ENCODE data around the gene DUSP28.

The DUSP28 gene

DNA sequence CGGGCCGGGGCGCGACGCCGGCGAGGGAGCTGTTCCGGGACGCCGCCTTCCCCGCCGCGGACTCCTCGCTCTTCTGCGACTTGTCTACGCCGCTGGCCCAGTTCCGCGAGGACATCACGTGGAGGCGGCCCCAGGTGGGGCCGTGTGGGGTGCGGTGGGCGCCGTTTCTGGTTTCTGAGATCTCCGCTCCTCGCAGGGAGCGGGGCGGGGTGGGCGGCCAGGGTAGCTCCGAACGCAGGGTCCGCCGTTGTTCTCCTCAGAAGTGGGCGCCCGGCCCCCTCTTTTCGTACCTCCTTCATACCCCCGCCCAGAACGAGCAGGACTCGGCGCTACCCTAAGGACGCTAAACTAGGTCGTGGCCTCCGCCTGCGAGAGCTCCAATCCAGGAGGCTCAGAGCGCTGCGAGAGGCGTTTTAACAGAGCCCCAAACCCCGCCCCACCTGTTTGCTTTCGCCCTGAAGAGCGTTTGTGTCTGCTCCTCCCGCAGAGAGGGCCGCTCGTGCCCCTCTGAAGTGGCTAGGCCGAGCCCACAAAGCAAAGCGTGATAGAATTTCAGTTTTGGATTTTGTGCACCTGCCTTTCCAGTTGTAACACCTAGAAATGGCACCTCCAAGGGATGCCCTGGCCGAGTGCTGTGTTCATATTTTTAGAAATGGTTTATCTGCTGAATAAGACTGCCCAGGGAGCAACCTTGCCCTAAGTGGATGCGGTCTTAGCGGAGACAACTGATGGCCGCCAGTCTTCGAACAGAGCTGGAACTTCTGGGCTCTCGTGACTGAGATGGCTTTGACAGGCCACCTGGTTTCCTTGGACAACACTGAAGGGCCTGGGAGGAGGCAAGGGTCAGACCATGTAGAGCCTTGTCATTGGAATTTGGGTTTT, 27.0 kb downstream of the DUSP28 start (continued):
- TF ChIP-seq KLF16 (tag by site-specific recombination; IDR thresholded peaks at IDR 0.05) (0 out of 2 replicates have a peak, but pooled peaks have one; percentile 47), ZFHX2 (tag by site-specific recombination; conservative IDR thresholded peaks at IDR 0.05) (peak; percentile 74), ZNF174 (tag by site-specific recombination; IDR thresholded peaks at IDR 0.05) (no peak), ZNF16 (tag by site-specific recombination; IDR thresholded peaks at IDR 0.05; ENCODE audit: low read depth) (no peak), ZNF629 (tag by site-specific recombination; IDR thresholded peaks at IDR 0.05) (no peak), ZBTB17 (tag by site-specific recombination; IDR thresholded peaks at IDR 0.05) (peak; percentile 50), ZNF202 (tag by site-specific recombination; IDR thresholded peaks at IDR 0.05; ENCODE audit: borderline replicate concordance) (no peak), KLF10 (tag by site-specific recombination; IDR thresholded peaks at IDR 0.05) (no peak), SCRT2 (tag by site-specific recombination; IDR thresholded peaks at IDR 0.05) (peak; percentile 95), FEZF1 (tag by site-specific recombination; IDR thresholded peaks at IDR 0.05) (no peak), KLF1 (tag by site-specific recombination; IDR thresholded peaks at IDR 0.05) (0 out of 2 replicates have a peak, but pooled peaks have one; percentile 30), ZNF140 (tag by site-specific recombination; IDR thresholded peaks at IDR 0.05) (no peak), ZSCAN23 (tag by site-specific recombination; IDR thresholded peaks at IDR 0.05) (no peak), ZNF391 (tag by site-specific recombination; IDR thresholded peaks at IDR 0.05; ENCODE audit: borderline replicate concordance, low read depth) (no peak), ZNF2 (tag by site-specific recombination; IDR thresholded peaks at IDR 0.05) (no peak), ZNF560 (tag by site-specific recombination; IDR thresholded peaks at IDR 0.05; ENCODE audit: borderline replicate concordance) (no peak), ZNF514 (tag by site-specific recombination; IDR thresholded peaks at IDR 0.05) (no peak), SCRT1 (tag by site-specific recombination; IDR thresholded peaks at IDR 0.05; ENCODE audit: borderline replicate concordance) (peak; percentile 76), ZNF23 (tag by site-specific recombination; IDR thresholded peaks at IDR 0.05; ENCODE audit: borderline replicate concordance) (no peak), ZNF510 (tag by site-specific recombination; IDR thresholded peaks at IDR 0.05; ENCODE audit: insufficient replicate concordance) (no peak), ZNF624 (tag by site-specific recombination; IDR thresholded peaks at IDR 0.05) (no peak), ZNF423 (tag by site-specific recombination; IDR thresholded peaks at IDR 0.05) (no peak), ZNF157 (tag by site-specific recombination; IDR thresholded peaks at IDR 0.05) (no peak), ZSCAN16 (tag by site-specific recombination; IDR thresholded peaks at IDR 0.05) (no peak)
- TF ChIP-seq, protein P1, sequence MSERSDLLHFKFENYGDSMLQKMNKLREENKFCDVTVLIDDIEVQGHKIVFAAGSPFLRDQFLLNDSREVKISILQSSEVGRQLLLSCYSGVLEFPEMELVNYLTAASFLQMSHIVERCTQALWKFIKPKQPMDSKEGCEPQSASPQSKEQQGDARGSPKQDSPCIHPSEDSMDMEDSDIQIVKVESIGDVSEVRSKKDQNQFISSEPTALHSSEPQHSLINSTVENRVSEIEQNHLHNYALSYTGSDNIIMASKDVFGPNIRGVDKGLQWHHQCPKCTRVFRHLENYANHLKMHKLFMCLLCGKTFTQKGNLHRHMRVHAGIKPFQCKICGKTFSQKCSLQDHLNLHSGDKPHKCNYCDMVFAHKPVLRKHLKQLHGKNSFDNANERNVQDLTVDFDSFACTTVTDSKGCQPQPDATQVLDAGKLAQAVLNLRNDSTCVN (tag by site-specific recombination; optimal IDR thresholded peaks at IDR 0.05): peak; percentile 38
- TF ChIP-seq, protein P2, sequence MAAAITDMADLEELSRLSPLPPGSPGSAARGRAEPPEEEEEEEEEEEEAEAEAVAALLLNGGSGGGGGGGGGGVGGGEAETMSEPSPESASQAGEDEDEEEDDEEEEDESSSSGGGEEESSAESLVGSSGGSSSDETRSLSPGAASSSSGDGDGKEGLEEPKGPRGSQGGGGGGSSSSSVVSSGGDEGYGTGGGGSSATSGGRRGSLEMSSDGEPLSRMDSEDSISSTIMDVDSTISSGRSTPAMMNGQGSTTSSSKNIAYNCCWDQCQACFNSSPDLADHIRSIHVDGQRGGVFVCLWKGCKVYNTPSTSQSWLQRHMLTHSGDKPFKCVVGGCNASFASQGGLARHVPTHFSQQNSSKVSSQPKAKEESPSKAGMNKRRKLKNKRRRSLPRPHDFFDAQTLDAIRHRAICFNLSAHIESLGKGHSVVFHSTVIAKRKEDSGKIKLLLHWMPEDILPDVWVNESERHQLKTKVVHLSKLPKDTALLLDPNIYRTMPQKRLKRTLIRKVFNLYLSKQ (tag by site-specific recombination; IDR thresholded peaks at IDR 0.05; ENCODE audit: borderline replicate concordance): no peak
- TF ChIP-seq, protein P3, sequence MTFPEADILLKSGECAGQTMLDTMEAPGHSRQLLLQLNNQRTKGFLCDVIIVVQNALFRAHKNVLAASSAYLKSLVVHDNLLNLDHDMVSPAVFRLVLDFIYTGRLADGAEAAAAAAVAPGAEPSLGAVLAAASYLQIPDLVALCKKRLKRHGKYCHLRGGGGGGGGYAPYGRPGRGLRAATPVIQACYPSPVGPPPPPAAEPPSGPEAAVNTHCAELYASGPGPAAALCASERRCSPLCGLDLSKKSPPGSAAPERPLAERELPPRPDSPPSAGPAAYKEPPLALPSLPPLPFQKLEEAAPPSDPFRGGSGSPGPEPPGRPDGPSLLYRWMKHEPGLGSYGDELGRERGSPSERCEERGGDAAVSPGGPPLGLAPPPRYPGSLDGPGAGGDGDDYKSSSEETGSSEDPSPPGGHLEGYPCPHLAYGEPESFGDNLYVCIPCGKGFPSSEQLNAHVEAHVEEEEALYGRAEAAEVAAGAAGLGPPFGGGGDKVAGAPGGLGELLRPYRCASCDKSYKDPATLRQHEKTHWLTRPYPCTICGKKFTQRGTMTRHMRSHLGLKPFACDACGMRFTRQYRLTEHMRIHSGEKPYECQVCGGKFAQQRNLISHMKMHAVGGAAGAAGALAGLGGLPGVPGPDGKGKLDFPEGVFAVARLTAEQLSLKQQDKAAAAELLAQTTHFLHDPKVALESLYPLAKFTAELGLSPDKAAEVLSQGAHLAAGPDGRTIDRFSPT (tag by site-specific recombination; IDR thresholded peaks at IDR 0.05): no peak
- TF ChIP-seq, protein P4, sequence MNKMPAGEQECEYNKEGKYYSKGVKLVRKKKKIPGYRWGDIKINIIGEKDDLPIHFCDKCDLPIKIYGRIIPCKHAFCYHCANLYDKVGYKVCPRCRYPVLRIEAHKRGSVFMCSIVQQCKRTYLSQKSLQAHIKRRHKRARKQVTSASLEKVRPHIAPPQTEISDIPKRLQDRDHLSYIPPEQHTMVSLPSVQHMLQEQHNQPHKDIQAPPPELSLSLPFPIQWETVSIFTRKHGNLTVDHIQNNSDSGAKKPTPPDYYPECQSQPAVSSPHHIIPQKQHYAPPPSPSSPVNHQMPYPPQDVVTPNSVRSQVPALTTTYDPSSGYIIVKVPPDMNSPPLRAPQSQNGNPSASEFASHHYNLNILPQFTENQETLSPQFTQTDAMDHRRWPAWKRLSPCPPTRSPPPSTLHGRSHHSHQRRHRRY (tag by site-specific recombination; IDR thresholded peaks at IDR 0.05): no peak
- TF ChIP-seq, protein P5, sequence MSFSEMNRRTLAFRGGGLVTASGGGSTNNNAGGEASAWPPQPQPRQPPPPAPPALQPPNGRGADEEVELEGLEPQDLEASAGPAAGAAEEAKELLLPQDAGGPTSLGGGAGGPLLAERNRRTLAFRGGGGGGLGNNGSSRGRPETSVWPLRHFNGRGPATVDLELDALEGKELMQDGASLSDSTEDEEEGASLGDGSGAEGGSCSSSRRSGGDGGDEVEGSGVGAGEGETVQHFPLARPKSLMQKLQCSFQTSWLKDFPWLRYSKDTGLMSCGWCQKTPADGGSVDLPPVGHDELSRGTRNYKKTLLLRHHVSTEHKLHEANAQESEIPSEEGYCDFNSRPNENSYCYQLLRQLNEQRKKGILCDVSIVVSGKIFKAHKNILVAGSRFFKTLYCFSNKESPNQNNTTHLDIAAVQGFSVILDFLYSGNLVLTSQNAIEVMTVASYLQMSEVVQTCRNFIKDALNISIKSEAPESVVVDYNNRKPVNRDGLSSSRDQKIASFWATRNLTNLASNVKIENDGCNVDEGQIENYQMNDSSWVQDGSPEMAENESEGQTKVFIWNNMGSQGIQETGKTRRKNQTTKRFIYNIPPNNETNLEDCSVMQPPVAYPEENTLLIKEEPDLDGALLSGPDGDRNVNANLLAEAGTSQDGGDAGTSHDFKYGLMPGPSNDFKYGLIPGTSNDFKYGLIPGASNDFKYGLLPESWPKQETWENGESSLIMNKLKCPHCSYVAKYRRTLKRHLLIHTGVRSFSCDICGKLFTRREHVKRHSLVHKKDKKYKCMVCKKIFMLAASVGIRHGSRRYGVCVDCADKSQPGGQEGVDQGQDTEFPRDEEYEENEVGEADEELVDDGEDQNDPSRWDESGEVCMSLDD (tag by site-specific recombination; IDR thresholded peaks at IDR 0.05): peak; percentile 52; the same call in 1 of the 2 replicates

Measured in HEK293 (cell line).